Liver (tissue), 9 donors: ENCODE data around the gene PKN2. TPM values are rescaled to one million over a fixed set of nuclear protein-coding genes. Genes with fewer than 3 reads are reported as not detected.

Experiments
- DNase-seq: peaks from one replicate; pipeline ENCODE4 v3.0.0-alpha.2; 2017; ENCODE audit warnings: low spot score
- H3K27ac ChIP-seq, 2 donors: one replicate each; pipeline ENCODE4 v1.7.0; 2013; ENCODE audit warnings: inconsistent platforms in 2 of 2, low read length in 2 of 2, control low read depth in 1 of 2, low read depth in 1 of 2, mild to moderate bottlenecking in 1 of 2
- H3K27me3 ChIP-seq, 4 donors: one replicate each; pipeline versions ENCODE4 v1.6.1 to v1.7.0; 2013; ENCODE audit warnings: low read length in 3 of 4, inconsistent platforms in 1 of 4, mild to moderate bottlenecking in 1 of 4, moderate library complexity in 1 of 4; ENCODE audit not compliant: control insufficient read depth in 4 of 4, insufficient read depth in 4 of 4
- H3K36me3 ChIP-seq, 4 donors: one replicate each; pipeline versions ENCODE4 v1.6.1 to v1.7.0; 2013; ENCODE audit warnings: low read length in 3 of 4, mild to moderate bottlenecking in 3 of 4, low read depth in 1 of 4, moderate library complexity in 1 of 4; ENCODE audit not compliant: control insufficient read depth in 4 of 4, insufficient read depth in 3 of 4
- H3K4me1 ChIP-seq, 4 donors: one replicate each; pipeline versions ENCODE4 v1.6.1 to v1.7.0; 2013; ENCODE audit warnings: low read length in 3 of 4, mild to moderate bottlenecking in 3 of 4, moderate library complexity in 1 of 4; ENCODE audit not compliant: control insufficient read depth in 4 of 4, insufficient read depth in 4 of 4
- H3K4me3 ChIP-seq, 3 donors: one replicate each; pipeline versions ENCODE4 v1.6.1 to v1.7.0; 2013; ENCODE audit warnings: low read length in 3 of 3, control low read depth in 1 of 3, low read depth in 1 of 3, mild to moderate bottlenecking in 1 of 3
- H3K9ac ChIP-seq, 2 donors: one replicate each; pipeline ENCODE4 v1.7.0; 2013; ENCODE audit warnings: low read length in 2 of 2, mild to moderate bottlenecking in 2 of 2, moderate library complexity in 2 of 2, control low read depth in 1 of 2, low read depth in 1 of 2
- H3K9me3 ChIP-seq, 4 donors: one replicate each; pipeline versions ENCODE4 v1.6.1 to v1.7.0; 2013; ENCODE audit warnings: low read length in 3 of 4; ENCODE audit not compliant: control insufficient read depth in 4 of 4
- ATF3 ChIP-seq: IDR thresholded peaks from 2 replicates; pipeline ENCODE4 v1.6.1; 2016; ENCODE audit warnings: antibody characterized with exemption
- CTCF ChIP-seq: fragments of 150-350 bp; IDR thresholded peaks from 2 replicates; pipeline ENCODE4 v1.5.1; 2017; ENCODE audit warnings: improper control_type of control experiment, low read depth, low read length; ENCODE audit not compliant: missing input control
- EGR1 ChIP-seq, 2 donors: IDR thresholded peaks; 2 replicates each; pipeline ENCODE4 v1.6.1; 2016 to 2018; ENCODE audit warnings: antibody characterized with exemption in 2 of 2, low read depth in 2 of 2
- FOXA1 ChIP-seq: IDR thresholded peaks from 2 replicates; pipeline ENCODE4 v1.6.1; 2016; ENCODE audit warnings: antibody characterized with exemption
- FOXA2 ChIP-seq: IDR thresholded peaks from 2 replicates; pipeline ENCODE4 v1.6.1; 2016; ENCODE audit warnings: antibody characterized with exemption
- GABPA ChIP-seq, 2 donors: IDR thresholded peaks in 1 of 2; conservative IDR thresholded peaks in 1 of 2; 2 replicates each; pipeline ENCODE4 v1.6.1; 2016; ENCODE audit warnings: antibody characterized with exemption in 2 of 2, mild to moderate bottlenecking in 1 of 2, moderate library complexity in 1 of 2
- HNF4A ChIP-seq, 2 donors: conservative IDR thresholded peaks; 2 replicates each; pipeline ENCODE4 v1.6.1; 2016; ENCODE audit warnings: antibody characterized with exemption in 2 of 2, mild to moderate bottlenecking in 2 of 2
- HNF4G ChIP-seq: IDR thresholded peaks from 2 replicates; pipeline ENCODE4 v1.6.1; 2016; ENCODE audit warnings: antibody characterized with exemption
- JUND ChIP-seq, 2 donors: IDR thresholded peaks; 2 replicates each; pipeline ENCODE4 v1.6.1; 2016; ENCODE audit warnings: antibody characterized with exemption in 2 of 2
- MAX ChIP-seq: IDR thresholded peaks from 2 replicates; pipeline ENCODE4 v1.6.1; 2016; ENCODE audit warnings: antibody characterized with exemption
- NR2F2 ChIP-seq: IDR thresholded peaks from 2 replicates; pipeline ENCODE4 v1.6.1; 2016; ENCODE audit warnings: antibody characterized with exemption
- RAD21 ChIP-seq, 2 donors: IDR thresholded peaks; 2 replicates each; pipeline ENCODE4 v1.6.1; 2016; ENCODE audit warnings: antibody characterized with exemption in 2 of 2, mild to moderate bottlenecking in 2 of 2
- REST ChIP-seq: IDR thresholded peaks from 2 replicates; pipeline ENCODE4 v1.6.1; 2016; ENCODE audit warnings: antibody characterized with exemption, mild to moderate bottlenecking
- RXRA ChIP-seq, 2 donors: IDR thresholded peaks; 2 replicates each; pipeline ENCODE4 v1.6.1; 2017 to 2018; ENCODE audit warnings: antibody characterized with exemption in 2 of 2, mild to moderate bottlenecking in 1 of 2
- SP1 ChIP-seq: IDR thresholded peaks from 2 replicates; pipeline ENCODE4 v1.6.1; 2018; ENCODE audit warnings: antibody characterized with exemption, mild to moderate bottlenecking
- TAF1 ChIP-seq: conservative IDR thresholded peaks from 2 replicates; pipeline ENCODE4 v1.6.1; 2016; ENCODE audit warnings: antibody characterized with exemption, mild to moderate bottlenecking
- YY1 ChIP-seq: IDR thresholded peaks from 2 replicates; pipeline ENCODE4 v1.6.1; 2016; ENCODE audit warnings: antibody characterized with exemption, mild to moderate bottlenecking
- ZBTB33 ChIP-seq: IDR thresholded peaks from 2 replicates; pipeline ENCODE4 v1.6.1; 2016; ENCODE audit warnings: antibody characterized with exemption
- WGBS: extraction: QIAGEN DNeasy Blood & Tissue Kit; methylation state at CpG from one replicate; pipeline ENCODE4 v1.1.7; 2013; 5-methylcytosine and 5-hydroxymethylcytosine counted together
- polyA plus RNA-seq, 2 donors: library from polyadenylated mRNA; stranded (reverse) in 1 of 2; unstranded in 1 of 2; fragments of 200-250 nt in 1 of 2; fragments of >200 nt in 1 of 2; fragmentation: Nextera tagmentation in 1 of 2; extraction: Ambion mirVana in 1 of 2; gene quantifications; one replicate each; pipeline versions ENCODE4 v1.2.1 to v1.2.3, GENCODE V29; 2013 to 2015
- total RNA-seq, 2 donors: library from RNA; depleted of rRNA; stranded (reverse); fragments of >200 nt; gene quantifications; one replicate each; pipeline ENCODE4 v1.2.3, GENCODE V29; 2014
- donor health status: healthy.
- donor health status: healthy.
- donor health status: healthy.
- donor health status: healthy.
- donor health status: healthy.

Gene PKN2
- total and polyA plus RNA-seq, 4 donors: 4.4 to 20.7 (median 13.3) TPM

GRCh38 chr1:88768816-88769215 is 84.7 kb downstream of the PKN2 start (continued):
- TF ChIP-seq GABPA (IDR thresholded peaks at IDR 0.05 in 1 of 2, conservative IDR thresholded peaks at IDR 0.05 in 1 of 2): no peak

- no peak overlapping the region for H3K9ac ChIP-seq
- peaks cover 0 to 31% (median 18%) of the 10 kb centered on the region in 4 donors for H3K36me3 ChIP-seq
- H3K27me3 ChIP-seq: no peaks in the 10 kb centered on the region
- H3K4me1 ChIP-seq: no peaks in the 10 kb centered on the region
- DNase-seq: no peak
- no peak overlapping the region for H3K4me3 ChIP-seq
- TF ChIP-seq ZBTB33 (no peak), FOXA1 (no peak), ATF3 (no peak), HNF4A (conservative IDR thresholded peaks at IDR 0.05) (no peak), JUND (IDR thresholded peaks at IDR 0.05) (no peak), EGR1 (IDR thresholded peaks at IDR 0.05; ENCODE audit: low read depth in 2 of 2) (no peak), MAX (no peak), RAD21 (IDR thresholded peaks at IDR 0.05) (no peak), CTCF (no peak), HNF4G (no peak), TAF1 (no peak), REST (no peak), YY1 (no peak), FOXA2 (no peak), RXRA (IDR thresholded peaks at IDR 0.05) (no peak), SP1 (no peak), GABPA (IDR thresholded peaks at IDR 0.05 in 1 of 2, conservative IDR thresholded peaks at IDR 0.05 in 1 of 2) (no peak), NR2F2 (no peak)
- WGBS: 95% methylated on average over 3 of the region's 3 CpGs
- H3K27ac ChIP-seq: no peak overlapping the region
- H3K9me3 ChIP-seq: no peaks in the 10 kb centered on the region
Measured at GRCh38 chr1:88773540-88774150, 89.6 kb downstream of the PKN2 start.
